ENCODE results near the gene KRTAP6-2.

KRTAP6-2 gene, protein sequence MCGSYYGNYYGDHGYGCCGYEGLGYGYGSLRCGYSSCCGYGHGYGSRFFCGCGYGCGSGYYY

DNA sequence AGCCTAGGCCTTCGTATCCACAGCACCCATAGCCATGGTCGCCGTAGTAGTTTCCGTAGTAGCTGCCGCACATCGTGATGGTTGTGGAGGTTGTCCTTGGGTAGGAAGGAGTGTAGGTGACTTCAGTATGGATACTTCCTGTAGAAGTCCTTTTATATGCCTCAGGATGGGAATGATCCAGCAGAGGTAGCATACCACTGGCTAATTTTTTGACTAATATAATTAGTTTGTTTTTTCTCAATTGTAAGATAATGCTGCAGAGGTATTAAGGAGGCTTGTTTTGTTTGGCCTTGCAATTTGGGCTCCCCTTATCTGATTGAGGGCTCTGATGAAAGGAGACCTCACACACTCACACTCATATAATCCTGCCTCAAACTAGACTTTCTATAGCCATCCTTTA lies at the start of gene KRTAP6-2:
Gene KRTAP6-2, minus strand, starts transcription at position 101 of the 400 bp plus-strand sequence. Its CDS starts 28 bp downstream, at position 73.
- no peak within 1 kb of the TSS for H2AFZ ChIP-seq (ENCODE audit: low read depth, low read length)
- no peaks in the 10 kb centered on the region for H3K27me3 ChIP-seq (ENCODE audit: insufficient read depth, low read length)

GRCh38 chr21:30646904-30647414 lies 48.3 kb upstream of the KRTAP6-2 start:
- H3K9me3 ChIP-seq (ENCODE audit: low read length): no peaks in the 10 kb centered on the region
- H3K36me3 ChIP-seq (ENCODE audit: insufficient read depth, low read length): no peaks in the 10 kb centered on the region
- no peaks in the 10 kb centered on the region for H3K4me1 ChIP-seq (ENCODE audit: insufficient read depth, low read length)
- H3K27me3 ChIP-seq (ENCODE audit: insufficient read depth, low read length): no peaks in the 10 kb centered on the region
- H3K4me3 ChIP-seq (ENCODE audit: low read length): no peak overlapping the region
- no peak overlapping the region for H2AFZ ChIP-seq (ENCODE audit: low read depth, low read length)

More for the DNA sequence above, at the start of gene KRTAP6-2:
- Histone ChIP-seq H3K4me1 (ENCODE audit: insufficient read depth, low read length) (no peaks in the 10 kb centered on the region), H3K9me3 (ENCODE audit: low read length) (no peaks in the 10 kb centered on the region), H3K36me3 (ENCODE audit: insufficient read depth, low read length) (no peaks in the 10 kb centered on the region), H3K4me3 (ENCODE audit: low read length) (no peak within 1 kb of the TSS)

DNA sequence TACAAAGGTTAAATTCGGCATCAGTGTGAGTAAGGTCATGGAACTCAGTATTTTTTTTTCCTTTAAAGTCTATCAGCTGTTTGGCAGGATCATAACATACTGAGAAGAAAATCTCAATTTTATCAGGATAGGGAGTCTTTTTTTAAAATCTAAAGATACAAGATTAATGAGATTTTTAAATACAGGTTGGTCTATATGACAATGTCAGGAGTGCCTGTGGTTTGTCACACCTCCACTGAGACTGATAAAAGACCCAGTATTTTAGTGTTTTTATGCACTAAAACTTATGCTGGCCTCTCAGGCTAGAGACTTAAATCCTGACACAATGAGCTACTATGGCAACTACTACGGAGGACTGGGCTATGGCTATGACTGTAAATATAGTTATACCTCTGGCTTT lies 43.9 kb upstream of the KRTAP6-2 start, which contains the start of gene KRTAP20-3:
Gene KRTAP20-3, plus strand, starts transcription at position 301 of the 400 bp plus-strand sequence.
- no peaks in the 10 kb centered on the region for H3K36me3 ChIP-seq (ENCODE audit: insufficient read depth, low read length)
- H2AFZ ChIP-seq (ENCODE audit: low read depth, low read length): no peak within 1 kb of the TSS
- no peaks in the 10 kb centered on the region for H3K4me1 ChIP-seq (ENCODE audit: insufficient read depth, low read length)
- no peaks in the 10 kb centered on the region for H3K27me3 ChIP-seq (ENCODE audit: insufficient read depth, low read length)
- no peak within 1 kb of the TSS for H3K4me3 ChIP-seq (ENCODE audit: low read length)
- no peaks in the 10 kb centered on the region for H3K9me3 ChIP-seq (ENCODE audit: low read length)

GRCh38 chr21:30638686-30639085 lies 40.0 kb upstream of the KRTAP6-2 start:
- H3K27me3 ChIP-seq (ENCODE audit: insufficient read depth, low read length): no peaks in the 10 kb centered on the region
- H3K9me3 ChIP-seq (ENCODE audit: low read length): no peaks in the 10 kb centered on the region
- no peaks in the 10 kb centered on the region for H3K4me1 ChIP-seq (ENCODE audit: insufficient read depth, low read length)
- H3K36me3 ChIP-seq (ENCODE audit: insufficient read depth, low read length): no peaks in the 10 kb centered on the region
- H3K4me3 ChIP-seq (ENCODE audit: low read length): no peak overlapping the region
- H2AFZ ChIP-seq (ENCODE audit: low read depth, low read length): no peak overlapping the region

- Histone ChIP-seq H3K4me3 (ENCODE audit: low read length) (no peak within 1 kb of the TSS), H2AFZ (ENCODE audit: low read depth, low read length) (no peak within 1 kb of the TSS), H3K36me3 (ENCODE audit: insufficient read depth, low read length) (no peaks in the 10 kb centered on the region), H3K4me1 (ENCODE audit: insufficient read depth, low read length) (no peaks in the 10 kb centered on the region), H3K27me3 (ENCODE audit: insufficient read depth, low read length) (no peaks in the 10 kb centered on the region), H3K9me3 (ENCODE audit: low read length) (no peaks in the 10 kb centered on the region)
Observed at GRCh38 chr21:30634906-30635305, 36.2 kb upstream of the KRTAP6-2 start, which contains the start of gene KRTAP20-2. Gene KRTAP20-2 (plus strand): TSS chr21:30635206. CDS start chr21:30635264, 58 bp downstream.

DNA sequence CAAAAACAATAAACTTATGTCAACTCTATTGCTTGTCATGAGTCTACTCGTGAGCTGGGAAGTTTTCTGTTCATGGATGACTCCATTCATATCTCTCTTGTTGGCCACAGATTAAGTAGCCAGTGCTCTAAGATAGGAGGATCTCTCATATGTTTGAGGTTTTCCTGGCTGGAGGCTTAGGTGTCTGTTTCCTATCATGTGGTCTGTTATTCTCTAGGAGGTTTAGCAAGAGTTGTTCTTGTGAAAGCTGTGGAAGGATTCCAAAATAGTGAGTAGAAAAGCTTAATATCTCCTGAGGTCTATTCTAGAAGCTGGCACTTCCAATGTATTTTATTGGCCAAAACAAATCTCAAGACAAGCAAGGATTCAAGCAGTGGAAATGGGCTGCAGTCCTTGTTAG lies 30.5 kb upstream of the KRTAP6-2 start:
- Histone ChIP-seq H3K36me3 (ENCODE audit: insufficient read depth, low read length) (no peaks in the 10 kb centered on the region), H3K27me3 (ENCODE audit: insufficient read depth, low read length) (no peaks in the 10 kb centered on the region), H3K4me1 (ENCODE audit: insufficient read depth, low read length) (no peaks in the 10 kb centered on the region), H2AFZ (ENCODE audit: low read depth, low read length) (no peak overlapping the region), H3K9me3 (ENCODE audit: low read length) (no peaks in the 10 kb centered on the region), H3K4me3 (ENCODE audit: low read length) (no peak overlapping the region)

DNA sequence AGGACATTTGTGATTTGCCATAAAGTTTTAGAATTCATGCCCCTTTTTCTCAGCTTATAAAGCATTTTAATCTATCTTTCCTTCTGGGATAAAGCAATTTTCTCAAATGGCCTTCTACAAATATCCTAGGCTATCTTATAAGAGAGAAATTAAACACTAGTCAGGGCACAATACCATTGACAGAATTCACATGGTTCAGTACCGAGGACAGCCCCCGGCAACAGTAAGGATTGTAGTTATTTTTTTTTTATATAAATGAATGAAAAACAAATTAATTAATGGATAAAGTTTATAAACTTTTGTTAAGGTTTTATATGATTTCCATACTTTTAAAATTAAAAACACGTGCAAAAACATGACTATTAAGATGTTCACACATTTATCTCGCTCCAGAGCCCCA lies 29.4 kb upstream of the KRTAP6-2 start:
- H3K4me3 ChIP-seq (ENCODE audit: low read length): no peak overlapping the region
- no peaks in the 10 kb centered on the region for H3K4me1 ChIP-seq (ENCODE audit: insufficient read depth, low read length)
- H3K36me3 ChIP-seq (ENCODE audit: insufficient read depth, low read length): no peaks in the 10 kb centered on the region

DNA sequence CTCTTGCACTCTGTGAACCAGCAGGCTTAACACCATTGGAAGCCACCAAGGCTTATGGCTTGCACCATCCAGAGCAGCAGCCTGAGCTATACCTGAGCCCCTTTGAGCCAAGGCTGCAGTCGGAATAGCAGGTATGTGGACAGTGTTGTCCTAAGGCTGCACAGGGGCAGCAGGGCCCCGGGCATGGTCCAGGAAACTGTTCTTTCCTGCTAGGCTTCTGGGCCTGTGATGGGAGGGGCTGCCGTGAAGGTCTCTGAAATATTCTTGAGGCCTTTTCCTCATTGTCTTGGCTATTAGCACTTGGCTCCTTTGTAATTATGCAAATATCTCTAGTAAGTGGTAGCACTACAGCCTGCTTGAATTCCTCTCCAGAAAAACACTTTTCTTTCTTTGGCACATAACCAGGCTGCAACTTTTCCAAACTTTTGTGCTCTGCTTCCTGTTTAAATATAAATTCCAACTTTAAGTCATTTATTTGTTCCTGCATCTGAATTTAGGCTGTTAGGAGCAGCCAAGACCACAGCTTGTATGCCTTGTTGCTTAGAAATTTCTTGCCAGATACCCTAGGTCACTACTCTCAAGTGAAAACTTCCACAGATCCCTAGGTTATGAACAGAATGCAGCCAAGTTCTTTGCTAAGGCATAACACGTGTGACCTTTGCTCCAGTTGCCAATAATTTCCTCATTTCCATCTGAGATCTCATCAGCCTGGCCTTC lies 26.9 kb upstream of the KRTAP6-2 start:
- Histone ChIP-seq H3K4me1 (ENCODE audit: insufficient read depth, low read length) (no peaks in the 10 kb centered on the region), H3K4me3 (ENCODE audit: low read length) (no peak overlapping the region), H2AFZ (ENCODE audit: low read depth, low read length) (no peak overlapping the region), H3K27me3 (ENCODE audit: insufficient read depth, low read length) (no peaks in the 10 kb centered on the region), H3K36me3 (ENCODE audit: insufficient read depth, low read length) (no peaks in the 10 kb centered on the region), H3K9me3 (ENCODE audit: low read length) (no peaks in the 10 kb centered on the region)

More for the DNA sequence above, 29.4 kb upstream of the KRTAP6-2 start:
- Histone ChIP-seq H2AFZ (ENCODE audit: low read depth, low read length) (no peak overlapping the region), H3K9me3 (ENCODE audit: low read length) (no peaks in the 10 kb centered on the region), H3K27me3 (ENCODE audit: insufficient read depth, low read length) (no peaks in the 10 kb centered on the region)

GRCh38 chr21:30623362-30623761 lies 24.7 kb upstream of the KRTAP6-2 start:
- Histone ChIP-seq H3K4me3 (ENCODE audit: low read length) (no peak overlapping the region), H3K4me1 (ENCODE audit: insufficient read depth, low read length) (no peaks in the 10 kb centered on the region), H3K36me3 (ENCODE audit: insufficient read depth, low read length) (no peaks in the 10 kb centered on the region), H3K9me3 (ENCODE audit: low read length) (no peaks in the 10 kb centered on the region), H2AFZ (ENCODE audit: low read depth, low read length) (no peak overlapping the region), H3K27me3 (ENCODE audit: insufficient read depth, low read length) (no peaks in the 10 kb centered on the region)

DNA sequence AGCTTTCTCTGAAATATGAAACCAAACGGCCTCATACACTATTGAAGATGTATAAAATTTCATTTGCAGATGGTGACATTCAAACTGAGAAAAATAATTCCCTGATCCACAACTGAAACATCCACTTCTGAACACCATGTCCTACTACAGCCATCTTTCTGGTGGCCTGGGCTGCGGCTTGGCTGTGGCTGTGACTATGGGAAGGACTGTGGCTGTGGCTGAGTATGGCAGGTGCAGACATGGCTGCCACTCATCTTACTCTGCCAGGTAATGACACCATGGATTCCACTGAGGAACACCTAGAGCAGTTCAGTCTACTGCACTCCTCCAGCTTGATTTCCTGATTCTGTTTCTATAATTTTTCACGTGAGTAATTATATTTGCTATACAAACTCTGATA lies 21.8 kb upstream of the KRTAP6-2 start, which contains the start of gene KRTAP20-4:
Gene KRTAP20-4, plus strand, starts transcription at position 106 of the 400 bp plus-strand sequence.
- Histone ChIP-seq H3K9me3 (ENCODE audit: low read length) (no peaks in the 10 kb centered on the region), H3K4me3 (ENCODE audit: low read length) (no peak within 1 kb of the TSS), H3K36me3 (ENCODE audit: insufficient read depth, low read length) (no peaks in the 10 kb centered on the region), H3K27me3 (ENCODE audit: insufficient read depth, low read length) (no peaks in the 10 kb centered on the region), H3K4me1 (ENCODE audit: insufficient read depth, low read length) (no peaks in the 10 kb centered on the region), H2AFZ (ENCODE audit: low read depth, low read length) (no peak within 1 kb of the TSS)

GRCh38 chr21:30620080-30620479 lies 21.4 kb upstream of the KRTAP6-2 start:
- H2AFZ ChIP-seq (ENCODE audit: low read depth, low read length): no peak overlapping the region
- no peaks in the 10 kb centered on the region for H3K4me1 ChIP-seq (ENCODE audit: insufficient read depth, low read length)
- no peaks in the 10 kb centered on the region for H3K36me3 ChIP-seq (ENCODE audit: insufficient read depth, low read length)
- no peak overlapping the region for H3K4me3 ChIP-seq (ENCODE audit: low read length)
- no peaks in the 10 kb centered on the region for H3K27me3 ChIP-seq (ENCODE audit: insufficient read depth, low read length)
- no peaks in the 10 kb centered on the region for H3K9me3 ChIP-seq (ENCODE audit: low read length)

GRCh38 chr21:30616125-30616524 lies 17.4 kb upstream of the KRTAP6-2 start, which contains the start of gene KRTAP20-1:
Gene KRTAP20-1 (plus strand): TSS chr21:30616425. CDS start chr21:30616455, 30 bp downstream.
- Histone ChIP-seq H3K27me3 (ENCODE audit: insufficient read depth, low read length) (no peaks in the 10 kb centered on the region), H2AFZ (ENCODE audit: low read depth, low read length) (no peak within 1 kb of the TSS), H3K36me3 (ENCODE audit: insufficient read depth, low read length) (no peaks in the 10 kb centered on the region), H3K9me3 (ENCODE audit: low read length) (no peaks in the 10 kb centered on the region), H3K4me1 (ENCODE audit: insufficient read depth, low read length) (no peaks in the 10 kb centered on the region), H3K4me3 (ENCODE audit: low read length) (no peak within 1 kb of the TSS)

DNA sequence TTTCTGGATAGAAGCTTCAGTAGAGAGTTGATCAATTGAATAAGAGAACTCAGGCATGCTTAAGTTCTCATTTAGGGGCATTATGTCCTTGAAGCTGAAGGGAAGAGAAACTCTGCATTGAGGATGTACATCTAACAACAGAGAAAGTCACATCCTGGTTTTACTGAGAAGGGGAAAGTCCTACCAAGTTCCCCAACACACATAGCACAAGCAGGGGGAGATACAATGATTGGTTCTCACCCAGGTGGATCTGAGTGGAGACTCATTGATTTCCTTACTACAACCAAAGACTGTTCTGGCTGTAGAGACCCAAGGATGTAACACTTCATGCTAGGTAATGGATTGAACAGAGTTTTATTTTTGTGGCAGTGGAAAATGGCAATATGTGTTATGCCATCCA lies 16.5 kb upstream of the KRTAP6-2 start:
- no peaks in the 10 kb centered on the region for H3K27me3 ChIP-seq (ENCODE audit: insufficient read depth, low read length)

More for the DNA sequence above, 16.5 kb upstream of the KRTAP6-2 start:
- Histone ChIP-seq H3K9me3 (ENCODE audit: low read length) (no peaks in the 10 kb centered on the region), H3K4me3 (ENCODE audit: low read length) (no peak overlapping the region), H3K36me3 (ENCODE audit: insufficient read depth, low read length) (no peaks in the 10 kb centered on the region), H3K4me1 (ENCODE audit: insufficient read depth, low read length) (no peaks in the 10 kb centered on the region), H2AFZ (ENCODE audit: low read depth, low read length) (no peak overlapping the region)
